ENCODE results near the gene BBIP1. TPM values are rescaled to one million over a fixed set of nuclear protein-coding genes. Genes with fewer than 3 reads are reported as not detected.

Gene BBIP1
- total RNA-seq, 1 donor from 2014 or later: 23.6 TPM

GRCh38 chr10:110965216-110965615, 46.2 kb upstream of the BBIP1 start:
- TF ChIP-seq CTCF (IDR thresholded peaks at IDR 0.05; ENCODE audit: unreplicated experiment): no peak
- H3K36me3 Mint-ChIP-seq (ENCODE audit: low read depth, unreplicated experiment): no peaks in the 10 kb centered on the region
- H3K27ac Mint-ChIP-seq (ENCODE audit: unreplicated experiment): no peak overlapping the region
- H3K9me3 Mint-ChIP-seq (ENCODE audit: unreplicated experiment): no peaks in the 10 kb centered on the region
- H3K4me3 Mint-ChIP-seq (ENCODE audit: unreplicated experiment): no peak overlapping the region
- no peak for DNase-seq (ENCODE audit: low spot score)
- no peaks in the 10 kb centered on the region for H3K27me3 Mint-ChIP-seq (ENCODE audit: unreplicated experiment)
- peaks cover 10% of the 10 kb centered on the region for H3K4me1 Mint-ChIP-seq (ENCODE audit: unreplicated experiment)

- no peak overlapping the region for H3K4me3 Mint-ChIP-seq (ENCODE audit: unreplicated experiment)
- H3K27ac Mint-ChIP-seq (ENCODE audit: unreplicated experiment): no peak overlapping the region
- DNase-seq (ENCODE audit: low spot score): no peak
Observed at GRCh38 chr10:110964681-110965080, 45.7 kb upstream of the BBIP1 start.

GRCh38 chr10:110963162-110963561, 44.2 kb upstream of the BBIP1 start:
- no peak for TF ChIP-seq CTCF (IDR thresholded peaks at IDR 0.05; ENCODE audit: unreplicated experiment)
- H3K4me3 Mint-ChIP-seq (ENCODE audit: unreplicated experiment): no peak overlapping the region
- H3K36me3 Mint-ChIP-seq (ENCODE audit: low read depth, unreplicated experiment): no peaks in the 10 kb centered on the region
- H3K27me3 Mint-ChIP-seq (ENCODE audit: unreplicated experiment): no peaks in the 10 kb centered on the region
- H3K4me1 Mint-ChIP-seq (ENCODE audit: unreplicated experiment): no peaks in the 10 kb centered on the region
- H3K9me3 Mint-ChIP-seq (ENCODE audit: unreplicated experiment): no peaks in the 10 kb centered on the region
- no peak overlapping the region for H3K27ac Mint-ChIP-seq (ENCODE audit: unreplicated experiment)
- no peak for DNase-seq (ENCODE audit: low spot score)

More at GRCh38 chr10:110964681-110965080, 45.7 kb upstream of the BBIP1 start:
- H3K4me1 Mint-ChIP-seq (ENCODE audit: unreplicated experiment): peaks cover 6% of the 10 kb centered on the region
- H3K9me3 Mint-ChIP-seq (ENCODE audit: unreplicated experiment): no peaks in the 10 kb centered on the region
- no peak for TF ChIP-seq CTCF (IDR thresholded peaks at IDR 0.05; ENCODE audit: unreplicated experiment)
- no peaks in the 10 kb centered on the region for H3K27me3 Mint-ChIP-seq (ENCODE audit: unreplicated experiment)
- no peaks in the 10 kb centered on the region for H3K36me3 Mint-ChIP-seq (ENCODE audit: low read depth, unreplicated experiment)

GRCh38 chr10:110962443-110962842, 43.5 kb upstream of the BBIP1 start:
- no peak for DNase-seq (ENCODE audit: low spot score)
- Mint-ChIP-seq H3K9me3 (ENCODE audit: unreplicated experiment) (no peaks in the 10 kb centered on the region), H3K4me1 (ENCODE audit: unreplicated experiment) (peaks cover 5% of the 10 kb centered on the region), H3K27ac (ENCODE audit: unreplicated experiment) (no peak overlapping the region), H3K27me3 (ENCODE audit: unreplicated experiment) (no peaks in the 10 kb centered on the region), H3K36me3 (ENCODE audit: low read depth, unreplicated experiment) (no peaks in the 10 kb centered on the region), H3K4me3 (ENCODE audit: unreplicated experiment) (no peak overlapping the region)
- no peak for TF ChIP-seq CTCF (IDR thresholded peaks at IDR 0.05; ENCODE audit: unreplicated experiment)

GRCh38 chr10:110960333-110960712, 41.3 kb upstream of the BBIP1 start:
- Mint-ChIP-seq H3K4me1 (ENCODE audit: unreplicated experiment) (peaks cover 6% of the 10 kb centered on the region), H3K9me3 (ENCODE audit: unreplicated experiment) (no peaks in the 10 kb centered on the region), H3K27me3 (ENCODE audit: unreplicated experiment) (no peaks in the 10 kb centered on the region), H3K4me3 (ENCODE audit: unreplicated experiment) (no peak overlapping the region), H3K27ac (ENCODE audit: unreplicated experiment) (no peak overlapping the region), H3K36me3 (ENCODE audit: low read depth, unreplicated experiment) (no peaks in the 10 kb centered on the region)
- no peak for TF ChIP-seq CTCF (IDR thresholded peaks at IDR 0.05; ENCODE audit: unreplicated experiment)
- no peak for DNase-seq (ENCODE audit: low spot score)

Measured in endothelial cell (in vitro differentiated cells).